Germinal center (tissue), 1 donor: ENCODE data around the gene PCDH9.

Experiments used
- DNase-seq: peaks from one replicate; pipeline ENCODE4 v3.0.0; 2012; ENCODE audit warnings: mixed read lengths, low spot score

Gene PCDH9

GRCh38 chr13:66565279-66565678 lies 664.9 kb downstream of the PCDH9 start:
- no peak for DNase-seq

GRCh38 chr13:66563076-66563475 lies 667.1 kb downstream of the PCDH9 start:
- DNase-seq, result no peak

GRCh38 chr13:66562054-66562453 lies 668.1 kb downstream of the PCDH9 start:
- DNase-seq, result no peak

DNA sequence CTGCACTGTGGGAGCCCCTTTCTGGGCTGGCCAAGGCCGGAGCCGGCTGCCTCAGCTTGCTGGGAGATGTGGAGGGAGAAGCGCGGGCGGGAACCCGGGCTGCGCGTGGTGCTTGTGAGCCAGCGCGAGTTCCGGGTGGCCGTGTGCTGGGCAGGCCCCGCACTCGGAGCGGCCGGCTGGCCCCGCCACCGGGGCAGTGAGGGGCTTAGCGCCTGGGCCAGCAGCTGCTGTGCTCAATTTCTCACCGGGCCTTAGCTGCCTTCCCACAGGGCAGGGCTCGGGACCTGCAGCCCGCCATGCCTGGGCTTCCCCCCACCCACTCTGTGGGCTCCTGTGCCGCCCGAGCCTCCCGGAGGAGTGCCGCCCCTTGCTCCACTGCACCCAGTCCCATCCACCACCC lies 669.1 kb downstream of the PCDH9 start:
- DNase-seq, result no peak

DNA sequence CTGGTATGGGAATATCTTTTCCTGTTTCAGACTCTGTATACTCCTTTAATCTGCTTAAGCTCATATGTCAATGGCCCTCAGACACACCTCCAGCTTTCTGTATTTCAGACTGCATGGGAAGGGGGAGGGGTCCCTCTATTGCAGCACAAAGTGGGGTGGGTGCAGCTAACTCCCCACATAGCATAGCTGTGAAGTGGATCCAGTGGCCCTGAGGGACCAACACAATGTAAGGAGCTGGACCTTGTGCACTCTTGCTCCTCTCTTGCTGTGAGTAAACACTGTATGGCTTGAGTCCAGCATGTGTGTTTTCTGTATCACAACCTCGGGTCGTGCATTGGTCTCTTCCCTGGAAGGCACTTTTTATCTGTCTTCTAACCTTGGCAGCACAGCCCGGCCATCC lies 669.9 kb downstream of the PCDH9 start:
- no peak for DNase-seq

DNA sequence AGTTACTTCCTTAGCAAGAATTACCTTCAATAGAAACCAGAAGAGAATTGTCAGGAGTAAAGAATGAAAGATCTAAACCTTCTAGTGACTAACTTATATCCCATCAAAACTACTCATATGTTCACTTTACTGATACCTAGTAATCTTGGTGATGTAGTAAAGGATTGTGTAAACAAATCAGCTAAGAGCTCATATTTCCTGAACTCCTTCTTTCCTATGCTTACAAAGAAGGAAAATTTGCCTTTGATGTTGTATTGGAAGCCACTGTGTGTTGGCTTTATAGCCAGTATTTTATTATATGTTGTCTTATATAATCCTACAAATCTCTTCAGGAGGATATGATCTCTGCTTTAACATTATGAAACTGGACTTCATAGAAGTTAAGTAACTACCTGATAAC lies 671.0 kb downstream of the PCDH9 start:
- DNase-seq, result no peak

DNA sequence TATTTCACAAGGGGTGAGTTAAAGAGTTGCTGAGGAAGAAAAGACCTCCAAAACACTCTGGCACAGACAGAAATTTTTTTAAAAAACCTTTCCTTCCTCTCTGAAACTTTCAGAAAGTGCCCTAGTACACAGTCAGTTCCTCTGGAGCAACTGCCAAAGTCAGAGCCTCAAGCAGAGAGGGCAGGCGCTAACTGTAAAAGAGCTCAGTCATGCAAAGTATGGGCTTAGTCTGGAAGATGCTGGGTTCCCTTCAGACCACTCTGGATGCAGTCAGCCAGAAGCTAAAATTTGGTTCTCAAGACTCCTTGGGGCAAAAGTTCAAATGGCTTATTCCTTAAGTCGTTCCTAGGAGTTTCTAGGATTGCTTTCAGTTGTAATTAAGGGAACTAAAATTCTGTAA lies 671.6 kb downstream of the PCDH9 start:
- no peak for DNase-seq

DNA sequence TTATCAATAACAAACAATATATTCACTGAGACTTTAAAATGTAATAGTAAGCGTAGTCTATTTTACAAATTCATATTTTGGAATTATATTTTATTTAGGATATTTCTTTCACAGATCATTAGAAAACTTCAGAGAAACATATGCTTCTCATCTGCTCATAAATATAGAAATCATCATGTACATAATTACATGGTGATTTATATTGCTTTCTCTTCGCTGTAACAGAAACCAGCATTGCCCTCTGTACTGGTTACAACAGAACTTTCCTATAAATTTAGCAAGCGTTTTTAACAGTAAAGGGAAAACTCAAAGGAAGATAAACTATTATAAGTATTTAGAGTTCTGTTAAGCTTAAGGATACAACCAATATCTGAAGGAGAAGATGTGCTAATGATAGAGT lies 672.8 kb downstream of the PCDH9 start:
- no peak for DNase-seq

- DNase-seq, result no peak
These were observed 673.8 kb downstream of the PCDH9 start for GRCh38 chr13:66556306-66556705.

GRCh38 chr13:66553391-66553790 lies 676.7 kb downstream of the PCDH9 start:
- DNase-seq, result no peak

GRCh38 chr13:66551128-66551527 lies 679.0 kb downstream of the PCDH9 start:
- no peak for DNase-seq

- no peak for DNase-seq
These were observed 682.5 kb downstream of the PCDH9 start for GRCh38 chr13:66547685-66548084.

- DNase-seq, result no peak
These were observed 683.4 kb downstream of the PCDH9 start for GRCh38 chr13:66546534-66547379.

DNA sequence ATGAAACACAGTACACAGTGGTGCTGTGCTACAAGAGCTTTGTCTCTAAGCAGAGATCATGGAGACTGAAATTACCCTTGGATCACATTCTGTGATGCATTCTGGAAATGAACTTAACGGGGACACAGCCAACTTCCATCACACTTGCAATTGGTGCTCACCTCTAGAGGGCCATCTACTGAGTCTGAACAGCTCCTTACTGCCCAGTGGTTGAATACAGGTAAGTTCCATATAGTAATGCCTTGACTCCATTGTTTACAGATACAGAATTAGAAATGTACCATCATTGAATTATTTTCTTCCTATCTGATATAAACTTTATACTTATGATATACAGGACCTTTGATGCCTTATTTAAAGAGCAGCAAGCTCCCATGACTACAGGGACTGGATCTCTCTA lies 686.4 kb downstream of the PCDH9 start:
- no peak for DNase-seq

DNA sequence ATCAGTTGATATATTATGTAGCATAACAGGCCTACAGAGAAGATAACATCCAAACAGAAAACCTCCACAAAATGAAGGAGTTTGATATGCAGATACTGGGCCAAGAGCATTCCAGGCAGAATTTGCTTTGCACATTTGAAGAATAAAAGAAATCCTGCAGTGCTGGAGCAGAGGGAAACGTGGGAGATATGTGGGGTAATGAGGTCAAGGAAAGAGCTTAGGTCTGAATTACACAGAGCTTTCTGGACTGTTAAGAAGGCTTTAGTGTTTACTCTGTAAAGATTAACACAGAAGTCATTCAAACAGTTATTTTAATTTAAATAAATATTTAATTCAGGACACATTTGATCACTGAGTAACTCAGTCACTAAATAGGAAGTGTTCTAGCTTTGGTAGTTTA lies 692.7 kb downstream of the PCDH9 start:
- DNase-seq, result no peak

GRCh38 chr13:66536746-66537145 lies 693.4 kb downstream of the PCDH9 start:
- no peak for DNase-seq

DNA sequence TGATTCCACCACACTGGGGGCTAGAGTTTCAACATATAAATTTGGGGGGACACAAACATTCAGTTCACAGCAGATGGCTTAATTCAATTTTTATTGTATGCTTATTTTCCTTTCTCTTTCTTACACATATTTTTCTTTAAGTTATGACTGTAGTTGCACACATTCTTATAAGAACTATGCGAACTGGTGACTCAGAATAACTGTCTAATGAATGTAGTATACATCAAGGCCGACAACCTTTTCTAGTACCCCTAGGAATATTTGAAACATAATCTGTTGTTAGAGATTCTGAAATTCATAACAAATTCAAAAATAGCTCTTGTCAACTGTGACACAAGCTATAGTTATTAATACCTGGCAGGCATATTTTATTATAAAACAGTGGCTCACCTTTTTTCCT lies 695.6 kb downstream of the PCDH9 start:
- no peak for DNase-seq

DNA sequence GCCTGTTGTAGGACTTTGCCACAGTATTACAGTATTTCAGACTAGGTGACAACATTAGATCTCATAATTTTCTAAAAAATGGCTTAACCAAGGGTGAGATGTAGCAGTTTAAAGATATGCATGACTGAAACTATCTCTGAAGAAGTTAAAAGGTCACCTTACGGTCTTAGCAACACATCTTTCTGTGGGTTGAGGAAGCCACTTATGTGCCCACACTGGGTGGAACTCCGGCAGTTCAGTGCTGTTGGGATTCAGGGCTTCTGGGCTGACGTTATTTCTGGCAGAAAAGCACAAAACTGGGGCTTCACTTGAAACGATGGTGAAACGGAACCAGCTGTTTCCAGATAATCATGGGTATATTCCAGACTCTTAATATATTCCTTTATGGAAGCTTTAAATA lies 697.3 kb downstream of the PCDH9 start:
- DNase-seq, result no peak

DNA sequence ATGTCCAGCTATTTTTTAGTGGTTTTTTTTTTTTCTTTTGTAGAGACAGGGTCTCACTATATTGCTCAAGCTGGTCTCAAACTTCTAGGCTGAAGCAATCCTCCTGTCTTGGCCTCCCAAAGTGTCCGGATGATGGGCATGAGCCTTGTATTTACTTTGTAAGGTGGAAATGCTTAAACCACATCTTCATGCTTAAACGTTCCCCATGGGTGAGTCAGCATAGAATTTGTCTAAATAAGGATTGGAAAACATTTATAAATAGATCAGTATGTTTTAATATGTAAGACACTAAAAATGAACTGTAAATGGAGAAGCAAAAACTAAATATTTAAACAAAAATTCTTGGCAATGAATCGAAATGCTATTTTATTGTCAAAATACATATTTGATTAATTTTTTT lies 698.0 kb downstream of the PCDH9 start:
- no peak for DNase-seq

DNA sequence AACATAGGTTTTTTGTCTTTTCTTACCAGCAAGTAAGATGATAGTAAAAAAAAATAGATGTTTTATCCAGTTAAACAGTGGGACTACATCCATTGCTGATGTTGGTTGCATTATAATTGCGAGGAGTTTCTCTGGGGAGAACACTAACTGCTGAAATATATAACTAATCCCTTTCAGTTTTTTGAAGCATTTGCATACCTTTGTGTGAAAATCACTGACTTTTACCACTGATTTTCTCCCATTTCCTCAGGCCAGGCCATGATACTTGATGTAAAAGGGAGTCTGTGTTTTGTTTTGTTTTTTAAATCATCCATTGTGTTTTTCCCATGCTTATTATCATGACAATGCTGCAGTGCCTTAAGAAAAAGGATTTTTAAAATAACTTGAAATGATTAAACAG lies 699.5 kb downstream of the PCDH9 start:
- no peak for DNase-seq

DNA sequence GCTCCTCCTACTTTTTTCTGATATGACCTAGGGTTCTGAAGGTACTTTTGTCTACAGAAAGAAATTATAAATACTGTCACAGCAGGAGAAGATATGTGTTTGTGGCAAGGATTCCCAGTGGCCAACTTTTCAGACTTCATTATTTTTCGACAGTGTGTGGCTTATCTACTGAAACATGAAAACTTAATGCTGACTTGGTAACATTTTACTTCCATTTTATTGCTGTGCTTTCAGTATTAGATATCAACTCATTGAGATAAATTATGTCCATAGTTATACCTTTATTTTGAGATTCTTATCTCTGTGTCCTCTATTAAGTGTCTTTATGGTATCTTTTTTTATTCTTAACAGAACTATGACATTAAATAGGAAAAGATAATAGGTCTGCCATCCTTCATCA lies 700.0 kb downstream of the PCDH9 start:
- DNase-seq, result no peak

- no peak for DNase-seq
These were observed 701.1 kb downstream of the PCDH9 start for GRCh38 chr13:66528944-66529576.

DNA sequence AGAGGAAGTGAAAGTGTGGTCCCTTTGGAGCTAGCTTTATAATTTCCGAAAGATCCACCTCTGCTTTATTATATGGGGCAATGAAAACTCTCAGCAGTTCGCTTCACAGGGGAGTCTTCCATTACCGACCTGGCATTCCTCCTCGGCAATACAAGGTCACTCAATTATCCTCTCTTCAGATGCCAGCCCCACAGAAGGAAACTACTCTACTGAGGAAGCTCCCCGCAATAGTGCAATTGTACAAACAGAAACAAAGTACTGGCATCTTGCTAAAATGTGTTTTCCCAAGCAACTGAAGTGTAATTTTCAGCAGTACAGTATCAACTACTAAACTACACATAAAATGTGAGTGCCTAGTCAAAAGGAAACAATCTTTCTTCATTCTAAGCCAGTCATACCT lies 702.0 kb downstream of the PCDH9 start:
- no peak for DNase-seq
